HCT116 (cell line): ENCODE results near the gene WNT8B. TPM values are rescaled to one million over a fixed set of nuclear protein-coding genes. Genes with fewer than 3 reads are reported as not detected.

Experiments used
- ATAC-seq: fragments of 200-7000 bp; cut with Tn5 transposase; 2 replicates; pipeline ENCODE4 v1.9.1; 2020; ENCODE audit warnings: mild to moderate bottlenecking, moderate library complexity
- BruUV-seq: library from RNA; stranded (reverse); fragments of 400-500 nt; replicated peaks from 2 replicates; lab custom pipeline; 2021; lab: Mats Ljungman, UMichigan
- CTCF ChIA-PET: fragments of 300-600 bp; sonication (Branson Sonifier 250); formaldehyde crosslinking; loops from one replicate; lab custom pipeline; 2021; ENCODE audit warnings: antibody characterized with exemption; lab: Charles Lee
- POLR2A ChIA-PET: fragments of 300-600, 350-600 bp; sonication (Branson Sonifier 250); formaldehyde crosslinking; loops from one replicate; lab custom pipeline; 2021; ENCODE audit warnings: antibody characterized with exemption; lab: Charles Lee
- RAD21 ChIA-PET, 2 experiments: fragments of 300-600 bp; sonication (Branson Sonifier 250); formaldehyde crosslinking; loops; one replicate each; lab custom pipeline; 2023; ENCODE audit warnings: low total read pairs in 2 of 2; ENCODE audit not compliant: uncharacterized antibody in 2 of 2, unreplicated experiment in 2 of 2, low non-redundant PET in 1 of 2; lab: Charles Lee
- DNase-seq: peaks from one replicate; pipeline ENCODE4 v3.0.0-alpha.2; 2010; ENCODE audit warnings: low read depth, low spot score
- H2AFZ ChIP-seq: fragments of 200-600 bp; shearing (Covaris generic), sonication (generic); 2 replicates; pipeline ENCODE4 v1.6.1; 2017; ENCODE audit warnings: low read depth, mixed run types, mixed read lengths, antibody characterized with exemption, low read length; ENCODE audit not compliant: poor library complexity, severe bottlenecking
- H3K27ac ChIP-seq: 2 replicates; pipeline ENCODE4 v1.5.1; 2012; ENCODE audit warnings: low read depth, low read length
- H3K27me3 ChIP-seq: fragments of 200-600 bp; sonication (generic); 2 replicates; pipeline ENCODE4 v1.6.1; 2016; ENCODE audit warnings: mixed run types, low read length, mixed read lengths; ENCODE audit not compliant: insufficient read depth
- H3K36me3 ChIP-seq, 2 experiments: fragments of 200-500 bp in 1 of 2; fragments of 200-600 bp in 1 of 2; sonication (Bioruptor generic) in 1 of 2; sonication (generic) in 1 of 2; 2 replicates each; pipeline versions ENCODE4 v1.5.1 to v1.6.1; 2014 to 2016; ENCODE audit warnings: low read length in 2 of 2, inconsistent platforms in 1 of 2, mixed read lengths in 1 of 2, mixed run types in 1 of 2; ENCODE audit not compliant: insufficient read depth in 2 of 2, control insufficient read depth in 1 of 2
- H3K4me1 ChIP-seq, 2 experiments: fragments of 200-600 bp in 1 of 2; sonication (generic) in 1 of 2; 2 replicates each; pipeline versions ENCODE4 v1.5.1 to v1.6.1; 2012 to 2017; ENCODE audit warnings: low read length in 2 of 2, inconsistent platforms in 1 of 2, mild to moderate bottlenecking in 1 of 2, mixed read lengths in 1 of 2, mixed run types in 1 of 2, moderate library complexity in 1 of 2; ENCODE audit not compliant: insufficient read depth in 2 of 2, control insufficient read depth in 1 of 2
- H3K4me2 ChIP-seq: fragments of 200-600 bp; sonication (generic); 2 replicates; pipeline ENCODE4 v1.6.1; 2017; ENCODE audit warnings: mixed run types, low read length, mixed read lengths
- H3K4me3 ChIP-seq, 2 experiments: fragments of 200-600 bp in 1 of 2; sonication (generic) in 1 of 2; replicated peaks in 1 of 2; 2 replicates each; pipeline ENCODE4 v1.5.1; 2011 to 2016; ENCODE audit warnings: low read length in 2 of 2, control low read depth in 1 of 2, low read depth in 1 of 2, mild to moderate bottlenecking in 1 of 2, mixed read lengths in 1 of 2, mixed run types in 1 of 2
- H3K79me2 ChIP-seq: fragments of 200-600 bp; sonication (generic); 2 replicates; pipeline ENCODE4 v1.6.1; 2017; ENCODE audit warnings: mild to moderate bottlenecking, mixed run types, low read length, moderate library complexity, mixed read lengths; ENCODE audit not compliant: insufficient read depth
- H3K9ac ChIP-seq: fragments of 200-600 bp; sonication (generic); 2 replicates; pipeline ENCODE4 v1.6.1; 2016; ENCODE audit warnings: low read length, mixed read lengths
- H3K9me2 ChIP-seq: fragments of 200-600 bp; sonication (generic), shearing (Covaris generic); 2 replicates; pipeline ENCODE4 v1.6.1; 2017; ENCODE audit warnings: mixed run types, mild to moderate bottlenecking, moderate library complexity; ENCODE audit not compliant: insufficient read depth
- H3K9me3 ChIP-seq, 2 experiments: fragments of 200-500 bp in 1 of 2; fragments of 200-600 bp in 1 of 2; sonication (Bioruptor generic) in 1 of 2; sonication (generic) in 1 of 2; 2 replicates each; pipeline ENCODE4 v1.6.1; 2014 to 2017; ENCODE audit warnings: low read length in 2 of 2, mixed read lengths in 2 of 2, inconsistent platforms in 1 of 2, low read depth in 1 of 2, mild to moderate bottlenecking in 1 of 2, mixed run types in 1 of 2, moderate library complexity in 1 of 2; ENCODE audit not compliant: control insufficient read depth in 1 of 2, insufficient read depth in 1 of 2
- H4K20me1 ChIP-seq: fragments of 200-600 bp; sonication (generic), shearing (Covaris generic); 2 replicates; pipeline ENCODE4 v1.6.1; 2017; ENCODE audit warnings: mixed run types, mild to moderate bottlenecking, moderate library complexity; ENCODE audit not compliant: insufficient read depth
- CEBPB ChIP-seq: IDR thresholded peaks from 2 replicates; pipeline ENCODE4 v1.6.1; 2012; ENCODE audit warnings: low read depth
- EZH2 ChIP-seq: fragments of 200-600 bp; sonication (generic); IDR thresholded peaks from 2 replicates; pipeline ENCODE4 v1.6.1; 2017; ENCODE audit warnings: antibody characterized with exemption, mixed run types
- EZH2phosphoT487 ChIP-seq: fragments of 200-600 bp; IDR thresholded peaks from 2 replicates; pipeline ENCODE4 v1.6.1; 2018; ENCODE audit warnings: antibody characterized with exemption, borderline replicate concordance
- FOSL1 ChIP-seq: IDR thresholded peaks from 2 replicates; pipeline ENCODE4 v1.6.1; 2012; ENCODE audit warnings: low read depth
- JUND ChIP-seq: IDR thresholded peaks from 2 replicates; pipeline ENCODE4 v1.6.1; 2012
- POLR2A ChIP-seq: IDR thresholded peaks from 2 replicates; pipeline ENCODE4 v1.7.0; 2011; ENCODE audit warnings: borderline replicate concordance; ENCODE audit not compliant: insufficient read depth, insufficient read length; ENCODE audit errors: extremely low read depth
- POLR2AphosphoS5 ChIP-seq: IDR thresholded peaks from 2 replicates; pipeline ENCODE4 v1.6.1; 2011; ENCODE audit warnings: mild to moderate bottlenecking, low read depth, low read length, moderate library complexity
- RAD21 ChIP-seq: IDR thresholded peaks from 2 replicates; pipeline ENCODE4 v1.6.1; 2012; ENCODE audit warnings: low read depth, mild to moderate bottlenecking
- REST ChIP-seq: IDR thresholded peaks from 2 replicates; pipeline ENCODE4 v1.6.1; 2012; ENCODE audit warnings: low read depth
- SRF ChIP-seq: IDR thresholded peaks from 2 replicates; pipeline ENCODE4 v1.6.1; 2012; ENCODE audit warnings: low read depth
- TCF7L2 ChIP-seq: IDR thresholded peaks from 2 replicates; pipeline ENCODE4 v1.7.0; 2011; ENCODE audit warnings: borderline replicate concordance, inconsistent platforms; ENCODE audit not compliant: insufficient read depth, insufficient read length; ENCODE audit errors: extremely low read depth
- YY1 ChIP-seq: IDR thresholded peaks from 2 replicates; pipeline ENCODE4 v1.6.1; 2011; ENCODE audit warnings: low read length, low read depth, moderate library complexity, mild to moderate bottlenecking; ENCODE audit not compliant: insufficient replicate concordance; ENCODE audit errors: extremely low read depth
- ZBTB33 ChIP-seq: IDR thresholded peaks from 2 replicates; pipeline ENCODE4 v1.6.1; 2011; ENCODE audit warnings: mild to moderate bottlenecking, low read length, moderate library complexity; ENCODE audit not compliant: insufficient replicate concordance; ENCODE audit errors: extremely low read depth
- ZFX ChIP-seq: fragments of 450-650 bp; IDR thresholded peaks from 2 replicates; pipeline ENCODE4 v1.6.1; 2017
- ZNF274 ChIP-seq: fragments of 200-500 bp; sonication (Bioruptor generic); IDR thresholded peaks from 2 replicates; pipeline ENCODE4 v1.6.1; 2014; ENCODE audit warnings: mild to moderate bottlenecking, low read depth, low read length, inconsistent platforms
- intact Hi-C: fragments of 100-400 bp; cut with micrococcal nuclease; formaldehyde crosslinking; loops from 2 replicates; pipeline ENCODE4 v1.10.0; 2022
- total RNA-seq: library from RNA; stranded (reverse); gene quantifications from one replicate; pipeline ENCODE4 v1.2.1, GENCODE V29; 2021; ENCODE audit not compliant: unreplicated experiment

Gene WNT8B
- total RNA-seq, 1 experiment from 2014 or later = not detected

DNA sequence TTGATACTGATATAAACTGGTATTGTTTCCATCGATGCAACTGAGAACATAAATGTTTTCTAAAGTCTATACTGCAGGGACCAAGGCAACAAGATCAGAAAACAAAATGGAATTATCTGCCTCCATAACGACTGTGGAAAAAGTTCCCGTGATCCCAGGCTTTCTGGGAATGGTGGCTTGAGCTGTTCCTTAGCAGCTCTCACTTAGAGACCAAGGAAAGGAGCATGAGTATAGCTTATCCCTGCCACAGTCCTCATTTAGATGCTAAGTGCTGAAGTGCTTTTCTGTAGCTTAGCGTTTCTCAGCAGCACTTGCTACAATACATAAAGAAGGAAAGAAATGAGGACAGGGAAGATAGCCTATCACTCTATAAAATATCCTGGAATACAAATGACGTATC, 5.5 kb downstream of the WNT8B start:
- TF ChIP-seq TCF7L2 (no peak), POLR2A (no peak), FOSL1 (no peak), CEBPB (no peak), RAD21 (no peak), EZH2 (no peak), POLR2AphosphoS5 (no peak), ZNF274 (no peak), ZBTB33 (no peak), YY1 (no peak), EZH2phosphoT487 (no peak), JUND (no peak), SRF (no peak), ZFX (no peak), REST (no peak)
- H3K4me3 ChIP-seq = no peak overlapping the region
- POLR2A ChIA-PET = interaction anchor here (0.6 to 0.8 kb wide), 2 partner anchors 23 to 24 kb away, joined by 3 read pairs; no protein-coding TSS in a partner anchor
- H3K9me2 ChIP-seq = no peaks in the 10 kb centered on the region
- H3K9ac ChIP-seq = no peak overlapping the region
- no peak overlapping the region for H3K4me2 ChIP-seq
- RAD21 ChIA-PET = no interaction called here
- no TSS peak for BruUV-seq
- H3K9me3 ChIP-seq = no peaks in the 10 kb centered on the region
- CTCF ChIA-PET = interaction anchor here (0.9 to 1.7 kb wide), 3 partner anchors 14 to 125 kb away, joined by 3 to 6 read pairs (median 3); no protein-coding TSS in a partner anchor
- no peaks in the 10 kb centered on the region for H3K79me2 ChIP-seq
- H3K27ac ChIP-seq = no peak overlapping the region
- no peaks in the 10 kb centered on the region for H3K27me3 ChIP-seq
- DNase-seq = no peak
- intact Hi-C loops = no loop called here
- ATAC-seq = no peak
- H2AFZ ChIP-seq = no peak overlapping the region
- H4K20me1 ChIP-seq = no peaks in the 10 kb centered on the region
- H3K4me1 ChIP-seq = no peaks in the 10 kb centered on the region
- no peaks in the 10 kb centered on the region for H3K36me3 ChIP-seq
